Measurements from ENCODE around the gene PTPRT.

The PTPRT gene

GRCh38 chr20:42982218-42982617 lies 207.5 kb downstream of the PTPRT start:
- Histone ChIP-seq H3K4me3 (no peak overlapping the region), H3K36me3 (ENCODE audit: insufficient read depth, low read length) (no peaks in the 10 kb centered on the region), H3K9me3 (ENCODE audit: low read depth, low read length) (no peaks in the 10 kb centered on the region), H3K9ac (ENCODE audit: insufficient read length) (no peak overlapping the region), H3K27ac (no peak overlapping the region)
- no peak for DNase-seq (ENCODE audit: low read depth, low spot score)
- TF ChIP-seq EZH2 (IDR thresholded peaks at IDR 0.05) (no peak), POLR2AphosphoS5 (IDR thresholded peaks at IDR 0.05; ENCODE audit: borderline replicate concordance, low read depth, low read length) (no peak), FOXP2 (optimal IDR thresholded peaks at IDR 0.05; ENCODE audit: control extremely low read depth, extremely low read length, insufficient read depth) (no peak)

- H3K27ac ChIP-seq, result no peak overlapping the region
- no peak for DNase-seq (ENCODE audit: low read depth, low spot score)
- TF ChIP-seq EZH2 (IDR thresholded peaks at IDR 0.05) (no peak), FOXP2 (optimal IDR thresholded peaks at IDR 0.05; ENCODE audit: control extremely low read depth, extremely low read length, insufficient read depth) (no peak), POLR2AphosphoS5 (IDR thresholded peaks at IDR 0.05; ENCODE audit: borderline replicate concordance, low read depth, low read length) (no peak)
- no peaks in the 10 kb centered on the region for H3K36me3 ChIP-seq (ENCODE audit: insufficient read depth, low read length)
- no peaks in the 10 kb centered on the region for H3K9me3 ChIP-seq (ENCODE audit: low read depth, low read length)
- no peak overlapping the region for H3K9ac ChIP-seq (ENCODE audit: insufficient read length)
- no peak overlapping the region for H3K4me3 ChIP-seq
Measured at GRCh38 chr20:42981253-42981652, 208.5 kb downstream of the PTPRT start.

- no peaks in the 10 kb centered on the region for H3K36me3 ChIP-seq (ENCODE audit: insufficient read depth, low read length)
- TF ChIP-seq POLR2AphosphoS5 (IDR thresholded peaks at IDR 0.05; ENCODE audit: borderline replicate concordance, low read depth, low read length) (no peak), EZH2 (IDR thresholded peaks at IDR 0.05) (no peak), FOXP2 (optimal IDR thresholded peaks at IDR 0.05; ENCODE audit: control extremely low read depth, extremely low read length, insufficient read depth) (no peak)
- no peak for DNase-seq (ENCODE audit: low read depth, low spot score)
- no peak overlapping the region for H3K9ac ChIP-seq (ENCODE audit: insufficient read length)
- no peak overlapping the region for H3K4me3 ChIP-seq
- no peaks in the 10 kb centered on the region for H3K9me3 ChIP-seq (ENCODE audit: low read depth, low read length)
- H3K27ac ChIP-seq, result no peak overlapping the region
Measured at GRCh38 chr20:42979720-42980119, 210.0 kb downstream of the PTPRT start.

GRCh38 chr20:42978184-42978974 lies 211.3 kb downstream of the PTPRT start:
- no peak for DNase-seq (ENCODE audit: low read depth, low spot score)
- Histone ChIP-seq H3K4me3 (no peak overlapping the region), H3K9me3 (ENCODE audit: low read depth, low read length) (no peaks in the 10 kb centered on the region), H3K27ac (no peak overlapping the region), H3K36me3 (ENCODE audit: insufficient read depth, low read length) (no peaks in the 10 kb centered on the region), H3K9ac (ENCODE audit: insufficient read length) (no peak overlapping the region)
- TF ChIP-seq POLR2AphosphoS5 (IDR thresholded peaks at IDR 0.05; ENCODE audit: borderline replicate concordance, low read depth, low read length) (no peak), EZH2 (IDR thresholded peaks at IDR 0.05) (no peak), FOXP2 (optimal IDR thresholded peaks at IDR 0.05; ENCODE audit: control extremely low read depth, extremely low read length, insufficient read depth) (no peak)

- H3K36me3 ChIP-seq (ENCODE audit: insufficient read depth, low read length), result no peaks in the 10 kb centered on the region
- H3K9me3 ChIP-seq (ENCODE audit: low read depth, low read length), result no peaks in the 10 kb centered on the region
- H3K9ac ChIP-seq (ENCODE audit: insufficient read length), result no peak overlapping the region
- no peak for DNase-seq (ENCODE audit: low read depth, low spot score)
- H3K27ac ChIP-seq, result no peak overlapping the region
- H3K4me3 ChIP-seq, result no peak overlapping the region
- TF ChIP-seq POLR2AphosphoS5 (IDR thresholded peaks at IDR 0.05; ENCODE audit: borderline replicate concordance, low read depth, low read length) (no peak), FOXP2 (optimal IDR thresholded peaks at IDR 0.05; ENCODE audit: control extremely low read depth, extremely low read length, insufficient read depth) (no peak), EZH2 (IDR thresholded peaks at IDR 0.05) (no peak)
Measured at GRCh38 chr20:42975974-42976373, 213.7 kb downstream of the PTPRT start.

GRCh38 chr20:42974347-42974746 lies 215.4 kb downstream of the PTPRT start:
- Histone ChIP-seq H3K9me3 (ENCODE audit: low read depth, low read length) (no peaks in the 10 kb centered on the region), H3K36me3 (ENCODE audit: insufficient read depth, low read length) (no peaks in the 10 kb centered on the region), H3K9ac (ENCODE audit: insufficient read length) (no peak overlapping the region), H3K4me3 (no peak overlapping the region), H3K27ac (no peak overlapping the region)
- DNase-seq (ENCODE audit: low read depth, low spot score), result no peak
- TF ChIP-seq FOXP2 (optimal IDR thresholded peaks at IDR 0.05; ENCODE audit: control extremely low read depth, extremely low read length, insufficient read depth), result no peak
- TF ChIP-seq POLR2AphosphoS5 (IDR thresholded peaks at IDR 0.05; ENCODE audit: borderline replicate concordance, low read depth, low read length), result no peak
- TF ChIP-seq EZH2 (IDR thresholded peaks at IDR 0.05), result no peak

GRCh38 chr20:42972591-42972990 lies 217.1 kb downstream of the PTPRT start:
- no peak overlapping the region for H3K4me3 ChIP-seq
- no peaks in the 10 kb centered on the region for H3K9me3 ChIP-seq (ENCODE audit: low read depth, low read length)
- no peaks in the 10 kb centered on the region for H3K36me3 ChIP-seq (ENCODE audit: insufficient read depth, low read length)
- H3K9ac ChIP-seq (ENCODE audit: insufficient read length), result no peak overlapping the region
- TF ChIP-seq EZH2 (IDR thresholded peaks at IDR 0.05) (no peak), FOXP2 (optimal IDR thresholded peaks at IDR 0.05; ENCODE audit: control extremely low read depth, extremely low read length, insufficient read depth) (no peak), POLR2AphosphoS5 (IDR thresholded peaks at IDR 0.05; ENCODE audit: borderline replicate concordance, low read depth, low read length) (no peak)
- no peak for DNase-seq (ENCODE audit: low read depth, low spot score)
- no peak overlapping the region for H3K27ac ChIP-seq

- Histone ChIP-seq H3K9me3 (ENCODE audit: low read depth, low read length) (no peaks in the 10 kb centered on the region), H3K27ac (no peak overlapping the region), H3K36me3 (ENCODE audit: insufficient read depth, low read length) (no peaks in the 10 kb centered on the region), H3K4me3 (no peak overlapping the region), H3K9ac (ENCODE audit: insufficient read length) (no peak overlapping the region)
- no peak for DNase-seq (ENCODE audit: low read depth, low spot score)
- TF ChIP-seq FOXP2 (optimal IDR thresholded peaks at IDR 0.05; ENCODE audit: control extremely low read depth, extremely low read length, insufficient read depth), result no peak
- no peak for TF ChIP-seq POLR2AphosphoS5 (IDR thresholded peaks at IDR 0.05; ENCODE audit: borderline replicate concordance, low read depth, low read length)
- no peak for TF ChIP-seq EZH2 (IDR thresholded peaks at IDR 0.05)
Measured at GRCh38 chr20:42968746-42969145, 221.0 kb downstream of the PTPRT start.
